ENCODE data around the gene GPATCH1. TPM values are rescaled to one million over a fixed set of nuclear protein-coding genes. Genes with fewer than 3 reads are reported as not detected.

GPATCH1 gene
- total and polyA plus RNA-seq, 10 of the 15 experiments (the other 5 are each of a cell fraction or from before 2014, with no cell fraction given): 4.5 to 9.6 (median 7.2) TPM

DNA sequence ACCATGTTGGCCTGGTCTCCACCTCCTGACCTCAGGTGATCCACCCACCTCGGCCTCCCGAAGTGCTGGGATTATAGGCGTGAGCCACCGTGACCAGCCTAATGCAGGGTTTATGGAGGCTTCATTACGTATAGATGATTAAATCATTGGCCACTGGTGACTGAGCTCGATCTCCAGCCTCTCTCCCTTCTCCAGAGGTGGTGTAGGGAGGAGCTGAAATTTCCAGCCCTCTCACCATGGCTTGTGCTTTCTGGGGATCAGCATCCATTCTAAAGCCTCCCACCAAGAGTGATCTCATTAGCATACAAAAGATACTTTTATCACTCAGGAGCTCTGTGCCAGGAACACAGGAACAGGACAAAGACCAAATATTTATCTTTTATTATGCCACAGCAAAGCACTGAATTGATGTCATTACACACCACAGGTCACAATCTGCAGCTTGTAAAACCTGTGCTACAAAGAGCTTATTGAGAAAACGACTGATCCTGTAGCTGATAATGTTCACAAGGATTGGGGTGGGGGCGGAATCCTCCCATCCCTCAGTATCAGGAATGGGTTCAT is 48.7 kb upstream of the GPATCH1 start:
- BruUV-seq (replicated peaks): no TSS peak
- WGBS (ENCODE audit: insufficient coverage, insufficient replicate concordance, low lambda C conversion rate, missing lambda C conversion rate): 56% methylated on average over 8 of the region's 8 CpGs
- Histone ChIP-seq H3K9me3 (replicated peaks; ENCODE audit: control insufficient read depth, insufficient read depth, low read length) (no peaks in the 10 kb centered on the region), H3K4me2 (ENCODE audit: control insufficient read depth, insufficient read depth) (no peak overlapping the region), H3K27me3 (replicated peaks in 1 of 2; ENCODE audit: control insufficient read depth in 2 of 2, insufficient read depth in 2 of 2, low read length in 1 of 2) (no peaks in the 10 kb centered on the region), H3K4me1 (ENCODE audit: control insufficient read depth, insufficient read depth, low read length) (no peaks in the 10 kb centered on the region), H3K27ac (ENCODE audit: control insufficient read depth, insufficient read depth) (no peak overlapping the region), H3K36me3 (ENCODE audit: control insufficient read depth in 2 of 2, insufficient read depth in 2 of 2, low read length in 1 of 2) (no peaks in the 10 kb centered on the region), H4K20me1 (ENCODE audit: control insufficient read depth, insufficient read depth) (no peaks in the 10 kb centered on the region), H2AFZ (ENCODE audit: control insufficient read depth, low read depth, low read length) (no peak overlapping the region), H3K79me2 (ENCODE audit: control insufficient read depth, insufficient read depth, low read length) (no peaks in the 10 kb centered on the region), H3K4me3 (no peak overlapping the region), H3K9ac (ENCODE audit: control insufficient read depth, insufficient read depth, low read length) (no peak overlapping the region)
- ATAC-seq (no peak), DNase-seq (ENCODE audit: low read depth, low spot score) (no peak), FAIRE-seq (no peak)
- POLR2A ChIA-PET: interaction anchor here (0.5 kb wide), 1 partner anchor 75 kb away, joined by 3 read pairs; no protein-coding TSS in a partner anchor
- intact Hi-C loops (cut with micrococcal nuclease; ENCODE audit: unreplicated experiment): no loop called here
- RAD21 ChIA-PET (ENCODE audit: unreplicated experiment): no interaction called here
- SMC1A ChIA-PET (ENCODE audit: uncharacterized antibody, unreplicated experiment): interaction anchor here (1.1 kb wide), 1 partner anchor 46 kb away, joined by 3 read pairs; no protein-coding TSS in a partner anchor
- TF ChIP-seq KLF5 (IDR thresholded peaks at IDR 0.05; ENCODE audit: partially characterized antibody): no peak
- no peak for TF ChIP-seq TCF12 (IDR thresholded peaks at IDR 0.05; ENCODE audit: low read depth, low read length)
- no peak for TF ChIP-seq DPF2 (IDR thresholded peaks at IDR 0.05)
- no peak for TF ChIP-seq RAD51 (IDR thresholded peaks at IDR 0.05)
- no peak for TF ChIP-seq SPI1 (IDR thresholded peaks at IDR 0.05; ENCODE audit: borderline replicate concordance, insufficient read depth, low read depth, low read length)
- no peak for TF ChIP-seq ZNF384 (IDR thresholded peaks at IDR 0.05; ENCODE audit: borderline replicate concordance, low read depth, low read length)
- no peak for TF ChIP-seq HDGF (IDR thresholded peaks at IDR 0.05)
- TF ChIP-seq, protein P1, sequence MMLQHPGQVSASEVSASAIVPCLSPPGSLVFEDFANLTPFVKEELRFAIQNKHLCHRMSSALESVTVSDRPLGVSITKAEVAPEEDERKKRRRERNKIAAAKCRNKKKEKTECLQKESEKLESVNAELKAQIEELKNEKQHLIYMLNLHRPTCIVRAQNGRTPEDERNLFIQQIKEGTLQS (IDR thresholded peaks at IDR 0.05; ENCODE audit: borderline replicate concordance, extremely low read depth, low read depth, low read length): no peak
- TF ChIP-seq, protein P2, sequence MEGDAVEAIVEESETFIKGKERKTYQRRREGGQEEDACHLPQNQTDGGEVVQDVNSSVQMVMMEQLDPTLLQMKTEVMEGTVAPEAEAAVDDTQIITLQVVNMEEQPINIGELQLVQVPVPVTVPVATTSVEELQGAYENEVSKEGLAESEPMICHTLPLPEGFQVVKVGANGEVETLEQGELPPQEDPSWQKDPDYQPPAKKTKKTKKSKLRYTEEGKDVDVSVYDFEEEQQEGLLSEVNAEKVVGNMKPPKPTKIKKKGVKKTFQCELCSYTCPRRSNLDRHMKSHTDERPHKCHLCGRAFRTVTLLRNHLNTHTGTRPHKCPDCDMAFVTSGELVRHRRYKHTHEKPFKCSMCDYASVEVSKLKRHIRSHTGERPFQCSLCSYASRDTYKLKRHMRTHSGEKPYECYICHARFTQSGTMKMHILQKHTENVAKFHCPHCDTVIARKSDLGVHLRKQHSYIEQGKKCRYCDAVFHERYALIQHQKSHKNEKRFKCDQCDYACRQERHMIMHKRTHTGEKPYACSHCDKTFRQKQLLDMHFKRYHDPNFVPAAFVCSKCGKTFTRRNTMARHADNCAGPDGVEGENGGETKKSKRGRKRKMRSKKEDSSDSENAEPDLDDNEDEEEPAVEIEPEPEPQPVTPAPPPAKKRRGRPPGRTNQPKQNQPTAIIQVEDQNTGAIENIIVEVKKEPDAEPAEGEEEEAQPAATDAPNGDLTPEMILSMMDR (IDR thresholded peaks at IDR 0.05 in 2 of 3, conservative IDR thresholded peaks at IDR 0.05 in 1 of 3; ENCODE audit: control insufficient read depth in 2 of 3, extremely low read depth in 1 of 3, insufficient read depth in 1 of 3, low read depth in 3 of 3, low read length in 3 of 3): no peak
- no peak for TF ChIP-seq KDM1A (IDR thresholded peaks at IDR 0.05; ENCODE audit: borderline replicate concordance)
- TF ChIP-seq, protein P3, sequence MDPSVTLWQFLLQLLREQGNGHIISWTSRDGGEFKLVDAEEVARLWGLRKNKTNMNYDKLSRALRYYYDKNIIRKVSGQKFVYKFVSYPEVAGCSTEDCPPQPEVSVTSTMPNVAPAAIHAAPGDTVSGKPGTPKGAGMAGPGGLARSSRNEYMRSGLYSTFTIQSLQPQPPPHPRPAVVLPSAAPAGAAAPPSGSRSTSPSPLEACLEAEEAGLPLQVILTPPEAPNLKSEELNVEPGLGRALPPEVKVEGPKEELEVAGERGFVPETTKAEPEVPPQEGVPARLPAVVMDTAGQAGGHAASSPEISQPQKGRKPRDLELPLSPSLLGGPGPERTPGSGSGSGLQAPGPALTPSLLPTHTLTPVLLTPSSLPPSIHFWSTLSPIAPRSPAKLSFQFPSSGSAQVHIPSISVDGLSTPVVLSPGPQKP (IDR thresholded peaks at IDR 0.05; ENCODE audit: low read depth, low read length): no peak
- no peak for TF ChIP-seq MYC (IDR thresholded peaks at IDR 0.05; ENCODE audit: insufficient read depth, insufficient read length, insufficient replicate concordance, low read length, severe bottlenecking)
- CTCF ChIA-PET: no interaction called here
- in situ Hi-C loops (cut with MboI): no loop called here
